ENCODE data around the gene ATL3. TPM values are rescaled to one million over a fixed set of nuclear protein-coding genes. Genes with fewer than 3 reads are reported as not detected.
A peak's percentile ranks its signal among the peaks of the same experiment; 100 is the strongest.
"Not testable (repeated sequence)": the region's sequence is repeated elsewhere in the genome, so short reads cannot be mapped to it uniquely, and the experiment has no call there.

ATL3 gene
- total RNA-seq, 1 experiment from 2014 or later = 52.2 TPM

GRCh38 chr11:63590024-63590788, 81.0 kb downstream of the ATL3 start:
- no TSS peak for BruUV-seq (replicated peaks)
- Mint-ChIP-seq H3K4me3 (ENCODE audit: low read depth, unreplicated experiment) (no peak overlapping the region), H3K27me3 (ENCODE audit: unreplicated experiment) (no peaks in the 10 kb centered on the region), H3K4me1 (ENCODE audit: low read depth, unreplicated experiment) (peaks cover 43% of the 10 kb centered on the region), H3K9me3 (ENCODE audit: low read depth, unreplicated experiment) (no peaks in the 10 kb centered on the region), H3K27ac (ENCODE audit: unreplicated experiment) (peak overlapping the region; percentile 5), H3K36me3 (ENCODE audit: insufficient read depth, unreplicated experiment) (peaks cover 90% of the 10 kb centered on the region)
- intact Hi-C loops (cut with micrococcal nuclease; ENCODE audit: unreplicated experiment) = no loop called here
- no peak for TF ChIP-seq CTCF (IDR thresholded peaks at IDR 0.05; ENCODE audit: unreplicated experiment)
- CTCF ChIA-PET = no interaction called here
- DNase-seq = no peak

- Mint-ChIP-seq H3K27ac (ENCODE audit: unreplicated experiment) (peak overlapping the region; percentile 44), H3K4me1 (ENCODE audit: low read depth, unreplicated experiment) (peaks cover 31% of the 10 kb centered on the region), H3K4me3 (ENCODE audit: low read depth, unreplicated experiment) (no peak overlapping the region), H3K36me3 (ENCODE audit: insufficient read depth, unreplicated experiment) (peaks cover 90% of the 10 kb centered on the region), H3K9me3 (ENCODE audit: low read depth, unreplicated experiment) (no peaks in the 10 kb centered on the region), H3K27me3 (ENCODE audit: unreplicated experiment) (no peaks in the 10 kb centered on the region)
- BruUV-seq (replicated peaks) = no TSS peak
- intact Hi-C loops (cut with micrococcal nuclease; ENCODE audit: unreplicated experiment) = no loop called here
- no peak for TF ChIP-seq CTCF (IDR thresholded peaks at IDR 0.05; ENCODE audit: unreplicated experiment)
- CTCF ChIA-PET = interaction anchor here (0.6 to 0.7 kb wide), 2 partner anchors 55 to 397 kb away, joined by 3 read pairs; no protein-coding TSS in a partner anchor
- DNase-seq = no peak
These were observed 82.2 kb downstream of the ATL3 start for GRCh38 chr11:63589000-63589399.

GRCh38 chr11:63586451-63587166, 84.6 kb downstream of the ATL3 start:
- no TSS peak for BruUV-seq (replicated peaks)
- Mint-ChIP-seq H3K27ac (ENCODE audit: unreplicated experiment) (no peak overlapping the region), H3K36me3 (ENCODE audit: insufficient read depth, unreplicated experiment) (peaks cover 93% of the 10 kb centered on the region), H3K27me3 (ENCODE audit: unreplicated experiment) (no peaks in the 10 kb centered on the region), H3K4me1 (ENCODE audit: low read depth, unreplicated experiment) (peaks cover 40% of the 10 kb centered on the region), H3K4me3 (ENCODE audit: low read depth, unreplicated experiment) (no peak overlapping the region), H3K9me3 (ENCODE audit: low read depth, unreplicated experiment) (no peaks in the 10 kb centered on the region)
- TF ChIP-seq CTCF (IDR thresholded peaks at IDR 0.05; ENCODE audit: unreplicated experiment) = no peak
- CTCF ChIA-PET = interaction anchor here (0.7 kb wide), 1 partner anchor 18 kb away, joined by 4 read pairs; no protein-coding TSS in a partner anchor
- no peak for DNase-seq
- intact Hi-C loops (cut with micrococcal nuclease; ENCODE audit: unreplicated experiment) = no loop called here

- TF ChIP-seq CTCF (IDR thresholded peaks at IDR 0.05; ENCODE audit: unreplicated experiment) = no peak
- no peak overlapping the region for H3K4me3 Mint-ChIP-seq (ENCODE audit: low read depth, unreplicated experiment)
- H3K36me3 Mint-ChIP-seq (ENCODE audit: insufficient read depth, unreplicated experiment) = peaks cover 89% of the 10 kb centered on the region
- H3K27me3 Mint-ChIP-seq (ENCODE audit: unreplicated experiment) = no peaks in the 10 kb centered on the region
- CTCF ChIA-PET = interaction anchor here (0.6 to 2.0 kb wide), 5 partner anchors 9 to 105 kb away, joined by 3 to 8 read pairs (median 6); no protein-coding TSS in a partner anchor
- H3K9me3 Mint-ChIP-seq (ENCODE audit: low read depth, unreplicated experiment) = no peaks in the 10 kb centered on the region
- intact Hi-C loops (cut with micrococcal nuclease; ENCODE audit: unreplicated experiment) = loop anchor here (5.0 kb wide), 3 partner anchors 49 to 106 kb away; no protein-coding TSS in a partner anchor
- H3K4me1 Mint-ChIP-seq (ENCODE audit: low read depth, unreplicated experiment) = peaks cover 35% of the 10 kb centered on the region
- no peak for DNase-seq
- peak overlapping the region; percentile 86 for H3K27ac Mint-ChIP-seq (ENCODE audit: unreplicated experiment)
- no TSS peak for BruUV-seq (replicated peaks)
These were observed 87.9 kb downstream of the ATL3 start for GRCh38 chr11:63583357-63583677.

GRCh38 chr11:63581224-63581623, 90.0 kb downstream of the ATL3 start:
- Mint-ChIP-seq H3K27ac (ENCODE audit: unreplicated experiment) (peak overlapping the region; percentile 86), H3K36me3 (ENCODE audit: insufficient read depth, unreplicated experiment) (peaks cover 91% of the 10 kb centered on the region), H3K4me3 (ENCODE audit: low read depth, unreplicated experiment) (peak overlapping the region; percentile 16), H3K4me1 (ENCODE audit: low read depth, unreplicated experiment) (peaks cover 42% of the 10 kb centered on the region)
- intact Hi-C loops (cut with micrococcal nuclease; ENCODE audit: unreplicated experiment) = loop anchor here (1.0 to 5.0 kb wide), 4 partner anchors 16 to 104 kb away; no protein-coding TSS in a partner anchor
- BruUV-seq (replicated peaks); H3K27me3 Mint-ChIP-seq (ENCODE audit: unreplicated experiment); H3K9me3 Mint-ChIP-seq (ENCODE audit: low read depth, unreplicated experiment): not testable (repeated sequence)
- peak; percentile 75 for DNase-seq
- CTCF ChIA-PET = interaction anchor here (0.6 kb wide), 1 partner anchor 14 kb away, joined by 3 read pairs; no protein-coding TSS in a partner anchor

- DNase-seq; BruUV-seq (replicated peaks); CTCF ChIA-PET; intact Hi-C loops (cut with micrococcal nuclease; ENCODE audit: unreplicated experiment); H3K27me3 Mint-ChIP-seq (ENCODE audit: unreplicated experiment); H3K9me3 Mint-ChIP-seq (ENCODE audit: low read depth, unreplicated experiment); H3K27ac Mint-ChIP-seq (ENCODE audit: unreplicated experiment); H3K4me3 Mint-ChIP-seq (ENCODE audit: low read depth, unreplicated experiment): not testable (repeated sequence)
- Mint-ChIP-seq H3K36me3 (ENCODE audit: insufficient read depth, unreplicated experiment) (peaks cover 91% of the 10 kb centered on the region), H3K4me1 (ENCODE audit: low read depth, unreplicated experiment) (peaks cover 65% of the 10 kb centered on the region)
These were observed 92.3 kb downstream of the ATL3 start for GRCh38 chr11:63578882-63579281.
